Kidney glomerular epithelial cell (primary cell): ENCODE data around the gene SH3RF3.
A peak's percentile ranks its signal among the peaks of the same experiment; 100 is the strongest.

Experiments
- DNase-seq: peaks from one replicate; lab custom pipeline; 2025; lab: John Stamatoyannopoulos, UW

SH3RF3 gene

DNA sequence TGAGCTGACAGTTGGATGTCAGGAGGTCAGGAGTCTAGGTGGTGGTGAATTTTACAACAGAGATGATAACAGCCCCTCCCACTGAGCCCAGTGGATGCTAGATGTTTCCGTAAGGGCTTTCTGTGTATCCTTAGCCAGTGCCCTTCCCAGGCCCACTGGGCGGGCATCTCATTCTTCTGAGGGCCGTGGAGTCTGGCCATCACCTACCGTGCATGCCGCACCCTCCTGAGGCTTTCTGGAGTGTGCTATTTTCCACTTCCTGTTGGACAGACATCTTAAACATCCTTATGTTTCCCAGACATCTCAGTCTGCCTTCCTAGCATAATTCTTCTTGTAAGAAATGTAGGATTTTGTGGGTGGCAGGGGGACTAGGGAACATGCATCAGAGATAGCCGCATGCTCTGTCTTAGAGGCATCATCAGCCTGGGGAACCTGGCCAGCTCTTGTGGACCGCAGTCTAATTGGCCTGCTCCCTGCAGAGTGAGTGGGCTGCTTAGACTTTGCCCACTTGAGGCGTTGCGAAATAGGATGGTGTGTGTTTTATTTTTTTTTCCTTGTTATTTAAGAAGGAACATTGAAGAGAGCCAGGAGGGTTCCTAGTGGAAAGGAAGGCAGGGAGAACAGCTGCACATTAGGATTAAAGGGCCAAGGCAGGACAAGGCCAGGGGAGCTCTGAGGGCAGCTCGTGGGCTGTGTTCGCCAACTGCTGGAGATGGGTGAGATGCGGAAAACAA, 135.8 kb downstream of the SH3RF3 start:
- no peak for DNase-seq

- no peak for DNase-seq
These were observed 136.4 kb downstream of the SH3RF3 start for GRCh38 chr2:109265369-109265768.

DNA sequence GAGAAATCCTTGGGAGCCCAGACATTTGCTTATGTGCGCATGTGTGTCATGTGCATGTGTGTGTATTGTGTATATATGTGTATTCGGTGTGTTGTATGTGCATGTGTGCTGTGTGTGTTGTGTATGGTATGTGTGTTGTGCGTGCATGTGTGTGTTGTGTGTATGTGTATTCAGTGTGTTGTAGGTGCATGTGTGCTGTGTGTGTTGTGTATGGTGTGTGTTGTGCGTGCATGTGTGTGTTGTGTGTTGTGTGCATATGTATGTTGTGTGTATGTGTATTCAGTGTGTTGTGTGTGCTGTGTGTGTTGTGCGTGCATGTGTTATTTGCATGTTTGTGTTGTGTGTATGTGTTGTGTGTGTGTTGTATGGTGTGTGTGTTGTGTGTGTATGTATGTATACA, 136.9 kb downstream of the SH3RF3 start:
- no peak for DNase-seq

GRCh38 chr2:109266496-109266895, 137.5 kb downstream of the SH3RF3 start:
- DNase-seq = no peak

DNA sequence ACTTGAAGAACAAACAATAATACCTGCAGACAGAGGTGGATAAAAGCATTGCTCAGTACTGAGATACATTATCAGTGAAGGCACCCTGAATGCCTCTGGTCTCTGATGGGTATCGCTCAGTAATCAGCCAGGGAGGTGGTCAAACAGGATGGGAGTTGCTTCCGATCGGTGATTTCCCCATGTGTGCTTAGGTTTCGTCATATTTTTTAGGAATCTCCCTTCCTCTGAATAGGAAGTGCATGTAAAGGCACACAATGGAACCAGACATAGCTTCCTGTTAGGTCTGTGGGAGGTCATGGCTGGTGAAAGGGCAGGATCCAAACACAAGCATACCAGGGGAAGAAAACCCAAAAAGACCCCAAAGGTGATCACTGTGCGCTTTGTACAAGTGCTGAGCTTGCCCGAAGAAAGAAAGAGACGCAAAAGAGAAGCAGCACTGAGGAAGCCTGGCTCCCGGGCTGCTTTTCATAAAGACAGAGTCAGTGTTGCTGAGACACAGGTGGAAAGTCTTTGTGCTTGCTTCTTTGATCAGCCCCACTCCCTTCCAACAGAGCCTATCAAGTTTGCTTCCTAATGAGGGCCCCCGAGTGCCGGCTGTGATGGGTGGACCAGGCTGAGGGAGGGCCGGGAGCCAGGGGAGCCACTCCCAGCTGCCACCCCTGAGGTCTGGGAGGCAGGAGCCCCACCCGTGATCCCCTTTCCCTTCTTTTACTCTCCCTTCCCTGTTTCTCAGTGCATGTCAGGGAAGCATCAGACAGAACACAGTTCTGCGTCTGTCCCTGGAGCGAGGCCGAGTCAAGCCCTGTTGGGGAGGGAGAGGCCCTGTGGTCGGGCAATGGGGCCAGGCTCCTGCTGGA, 138.2 kb downstream of the SH3RF3 start:
- DNase-seq = no peak

DNA sequence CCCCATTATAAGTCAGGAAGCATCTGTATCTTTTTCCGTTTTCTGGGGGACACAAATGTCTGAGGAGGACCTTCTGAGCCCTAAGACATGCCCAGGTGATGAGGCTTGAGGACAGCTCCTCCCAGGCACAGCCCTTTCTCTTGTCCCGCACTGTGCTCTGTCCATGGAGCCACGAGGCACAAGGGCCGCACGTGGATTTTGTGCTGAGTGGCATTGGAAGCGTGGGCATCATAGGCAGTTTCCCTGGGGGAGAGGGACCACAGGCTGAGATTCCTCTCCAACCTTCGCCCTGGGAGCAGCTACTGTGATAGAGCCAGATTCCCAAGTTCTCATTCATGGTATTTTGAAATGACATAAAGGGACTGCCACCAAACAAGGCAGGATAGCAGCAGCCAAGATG, 139.9 kb downstream of the SH3RF3 start:
- no peak for DNase-seq

- no peak for DNase-seq
These were observed 140.9 kb downstream of the SH3RF3 start for GRCh38 chr2:109269706-109270504.

- no peak for DNase-seq
These were observed 141.7 kb downstream of the SH3RF3 start for GRCh38 chr2:109270505-109271312.

DNA sequence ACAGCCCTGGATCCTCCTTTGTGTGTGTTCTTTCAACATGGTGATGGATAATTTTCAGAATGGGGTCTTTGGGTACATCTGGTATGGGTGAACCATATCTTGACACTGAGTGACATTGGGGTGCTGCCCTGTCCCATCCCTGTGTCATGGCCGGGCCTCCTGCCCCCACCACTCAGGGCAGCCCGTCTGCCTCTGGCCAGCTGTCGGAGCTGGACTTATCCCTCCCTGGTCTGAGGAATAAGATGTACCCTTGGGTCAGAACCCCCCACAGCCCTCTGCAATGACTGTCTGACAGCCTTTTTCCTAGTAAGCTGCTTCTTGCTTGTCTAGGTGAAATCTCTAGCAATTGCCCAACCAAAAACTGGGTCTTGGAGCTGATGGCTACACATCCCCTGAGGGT, 142.9 kb downstream of the SH3RF3 start:
- no peak for DNase-seq

DNA sequence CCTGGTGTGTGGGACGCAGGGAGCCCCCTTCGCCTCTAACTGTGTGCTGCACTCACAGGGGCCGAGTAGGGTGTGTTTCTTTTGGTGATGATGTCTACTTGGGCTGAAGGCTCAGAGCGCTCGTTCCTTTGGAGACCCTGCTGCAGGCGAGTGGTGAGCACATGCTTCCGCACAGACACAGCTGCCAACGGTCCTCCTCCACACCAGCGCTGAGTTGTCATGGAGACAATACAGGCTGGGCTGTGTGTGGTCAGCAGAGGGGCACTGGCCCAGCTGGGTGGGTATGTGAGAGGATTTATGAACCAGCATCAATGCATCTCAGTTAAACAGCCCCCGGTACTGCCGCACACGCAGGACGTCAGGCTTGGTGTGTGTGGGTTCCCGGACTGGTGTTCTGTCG, 143.5 kb downstream of the SH3RF3 start:
- DNase-seq = no peak

- DNase-seq = no peak
These were observed 146.4 kb downstream of the SH3RF3 start for GRCh38 chr2:109275120-109276012.

DNA sequence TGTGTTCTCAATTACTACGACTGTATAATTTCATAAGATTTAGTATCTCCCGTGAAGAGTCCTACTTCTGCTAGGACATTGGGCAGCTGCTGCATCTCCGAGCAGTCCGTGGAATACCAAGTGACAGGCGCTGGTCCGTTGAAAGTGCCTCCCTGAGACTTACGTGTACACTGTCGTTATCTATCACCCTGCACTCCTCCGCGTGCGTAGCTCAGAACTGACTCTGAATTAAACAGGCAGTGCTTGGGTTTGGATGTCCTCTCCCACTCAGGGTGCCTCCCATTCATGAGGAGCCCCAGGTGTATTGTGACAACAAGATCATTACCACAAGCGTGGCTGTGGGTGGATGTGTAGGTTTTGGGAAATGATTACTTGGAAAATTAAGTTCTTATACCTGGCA, 148.4 kb downstream of the SH3RF3 start:
- DNase-seq = no peak

GRCh38 chr2:109279243-109279860, 150.3 kb downstream of the SH3RF3 start:
- DNase-seq = peak; percentile 7

- DNase-seq = no peak
These were observed 151.8 kb downstream of the SH3RF3 start for GRCh38 chr2:109280804-109281203.

DNA sequence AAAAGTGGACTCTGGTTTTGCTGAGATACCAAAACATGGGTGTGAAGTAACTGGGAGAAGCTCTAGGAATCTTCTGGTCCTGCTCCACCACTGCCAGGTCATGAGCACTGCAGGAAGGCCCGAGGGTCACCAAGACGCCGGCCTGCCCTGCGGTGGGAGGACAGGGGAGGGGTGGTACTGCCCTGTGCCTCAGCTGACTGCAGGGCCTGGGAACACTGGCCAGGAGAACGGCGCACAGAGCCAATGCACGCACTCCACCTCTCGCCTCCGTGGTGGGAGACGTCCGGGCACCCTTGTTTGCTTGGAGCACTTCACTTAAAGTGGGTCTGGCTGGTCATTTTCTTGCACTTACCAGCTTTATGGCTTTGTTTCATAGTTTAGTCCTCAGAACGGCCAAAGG, 153.4 kb downstream of the SH3RF3 start:
- no peak for DNase-seq

GRCh38 chr2:109282865-109283264, 153.9 kb downstream of the SH3RF3 start:
- DNase-seq = no peak

- DNase-seq = no peak
These were observed 155.8 kb downstream of the SH3RF3 start for GRCh38 chr2:109284826-109285225.

GRCh38 chr2:109285244-109285651, 156.2 kb downstream of the SH3RF3 start:
- DNase-seq = no peak

- DNase-seq = no peak
These were observed 158.4 kb downstream of the SH3RF3 start for GRCh38 chr2:109287413-109287812.

DNA sequence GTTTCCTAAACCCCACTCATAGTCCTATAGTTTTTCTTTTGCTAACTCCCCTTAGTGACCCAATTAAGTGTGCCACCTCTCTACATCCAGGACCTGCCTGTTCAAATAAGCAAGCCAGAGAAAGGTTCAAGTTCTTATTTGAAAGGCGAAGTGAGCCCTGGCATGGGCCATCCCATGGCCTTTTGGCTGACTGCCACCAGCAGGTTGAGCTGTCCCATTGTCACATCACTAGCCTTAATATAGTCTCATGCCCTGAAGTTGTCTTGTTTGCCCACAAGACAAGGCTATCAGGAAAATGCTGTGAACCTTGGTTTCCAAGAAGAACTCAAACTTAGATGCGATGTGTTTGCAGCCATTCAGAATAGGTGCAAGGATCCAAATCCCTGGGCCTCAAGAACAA, 158.8 kb downstream of the SH3RF3 start:
- no peak for DNase-seq
